Measurements from ENCODE around the gene DNAH17. TPM values are rescaled to one million over a fixed set of nuclear protein-coding genes. Genes with fewer than 3 reads are reported as not detected.

Gene DNAH17
- total RNA-seq, 2 donors from 2014 or later = 0.13 to 0.64 TPM

DNA sequence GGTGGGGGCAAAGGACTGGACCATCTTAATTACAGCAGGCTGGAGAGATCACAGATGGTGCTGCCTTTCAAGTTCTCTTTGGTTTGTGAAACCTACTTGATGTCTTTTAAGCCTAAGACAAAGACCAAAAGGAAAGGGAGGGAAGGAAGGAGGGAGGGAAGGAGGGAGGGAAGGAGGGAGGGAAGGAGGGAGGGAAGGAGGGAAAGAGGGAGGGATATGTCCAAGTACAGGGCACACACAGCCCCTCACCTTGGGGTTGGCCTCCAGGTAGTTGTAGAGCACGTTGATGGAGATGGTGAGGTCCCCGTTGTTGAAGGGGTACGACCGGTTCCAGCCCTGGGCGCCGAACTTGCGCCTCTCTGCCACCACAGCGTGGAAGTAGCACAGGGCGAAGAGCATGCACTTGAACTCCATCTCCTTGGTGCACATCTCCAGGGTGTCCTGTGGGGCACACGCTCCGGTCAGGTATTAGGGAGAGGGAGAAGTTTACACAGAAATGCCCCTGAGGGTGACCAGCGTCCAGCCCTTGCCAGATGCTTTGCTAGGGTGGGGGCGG is 143.3 kb downstream of the DNAH17 start:
- no peak overlapping the region for H3K9ac ChIP-seq (ENCODE audit: extremely low read depth, low read length, poor library complexity, severe bottlenecking)
- H3K9me3 ChIP-seq (ENCODE audit: control insufficient read depth, low read length) = no peaks in the 10 kb centered on the region
- DNase-seq = no peak
- no peak overlapping the region for H3K4me3 ChIP-seq (ENCODE audit: low read length)
- Mint-ChIP-seq H3K4me1 (peaks cover 4% of the 10 kb centered on the region), H3K9me3 (peaks cover 6% of the 10 kb centered on the region), H3K36me3 (ENCODE audit: low read depth) (peaks cover 15% of the 10 kb centered on the region), H3K27ac (no peak overlapping the region), H3K4me3 (no peak overlapping the region), H3K27me3 (ENCODE audit: insufficient read depth) (no peaks in the 10 kb centered on the region)
- no peaks in the 10 kb centered on the region for H3K36me3 ChIP-seq (ENCODE audit: control insufficient read depth, insufficient read depth, low read length)
- 96% methylated on average over 8 to 13 of the region's 13 CpGs for WGBS, 2 experiments (ENCODE audit: insufficient coverage in 1 of 2, insufficient read length in 1 of 2)
- TF ChIP-seq, protein P1, sequence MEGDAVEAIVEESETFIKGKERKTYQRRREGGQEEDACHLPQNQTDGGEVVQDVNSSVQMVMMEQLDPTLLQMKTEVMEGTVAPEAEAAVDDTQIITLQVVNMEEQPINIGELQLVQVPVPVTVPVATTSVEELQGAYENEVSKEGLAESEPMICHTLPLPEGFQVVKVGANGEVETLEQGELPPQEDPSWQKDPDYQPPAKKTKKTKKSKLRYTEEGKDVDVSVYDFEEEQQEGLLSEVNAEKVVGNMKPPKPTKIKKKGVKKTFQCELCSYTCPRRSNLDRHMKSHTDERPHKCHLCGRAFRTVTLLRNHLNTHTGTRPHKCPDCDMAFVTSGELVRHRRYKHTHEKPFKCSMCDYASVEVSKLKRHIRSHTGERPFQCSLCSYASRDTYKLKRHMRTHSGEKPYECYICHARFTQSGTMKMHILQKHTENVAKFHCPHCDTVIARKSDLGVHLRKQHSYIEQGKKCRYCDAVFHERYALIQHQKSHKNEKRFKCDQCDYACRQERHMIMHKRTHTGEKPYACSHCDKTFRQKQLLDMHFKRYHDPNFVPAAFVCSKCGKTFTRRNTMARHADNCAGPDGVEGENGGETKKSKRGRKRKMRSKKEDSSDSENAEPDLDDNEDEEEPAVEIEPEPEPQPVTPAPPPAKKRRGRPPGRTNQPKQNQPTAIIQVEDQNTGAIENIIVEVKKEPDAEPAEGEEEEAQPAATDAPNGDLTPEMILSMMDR (conservative IDR thresholded peaks at IDR 0.05) = no peak
- H3K4me1 ChIP-seq (ENCODE audit: control insufficient read depth, insufficient read depth, low read length) = no peaks in the 10 kb centered on the region
- H3K27ac ChIP-seq (ENCODE audit: low read depth, low read length) = no peak overlapping the region
- H3K27me3 ChIP-seq (ENCODE audit: control insufficient read depth, insufficient read depth, low read length, poor library complexity, severe bottlenecking) = no peaks in the 10 kb centered on the region

DNA sequence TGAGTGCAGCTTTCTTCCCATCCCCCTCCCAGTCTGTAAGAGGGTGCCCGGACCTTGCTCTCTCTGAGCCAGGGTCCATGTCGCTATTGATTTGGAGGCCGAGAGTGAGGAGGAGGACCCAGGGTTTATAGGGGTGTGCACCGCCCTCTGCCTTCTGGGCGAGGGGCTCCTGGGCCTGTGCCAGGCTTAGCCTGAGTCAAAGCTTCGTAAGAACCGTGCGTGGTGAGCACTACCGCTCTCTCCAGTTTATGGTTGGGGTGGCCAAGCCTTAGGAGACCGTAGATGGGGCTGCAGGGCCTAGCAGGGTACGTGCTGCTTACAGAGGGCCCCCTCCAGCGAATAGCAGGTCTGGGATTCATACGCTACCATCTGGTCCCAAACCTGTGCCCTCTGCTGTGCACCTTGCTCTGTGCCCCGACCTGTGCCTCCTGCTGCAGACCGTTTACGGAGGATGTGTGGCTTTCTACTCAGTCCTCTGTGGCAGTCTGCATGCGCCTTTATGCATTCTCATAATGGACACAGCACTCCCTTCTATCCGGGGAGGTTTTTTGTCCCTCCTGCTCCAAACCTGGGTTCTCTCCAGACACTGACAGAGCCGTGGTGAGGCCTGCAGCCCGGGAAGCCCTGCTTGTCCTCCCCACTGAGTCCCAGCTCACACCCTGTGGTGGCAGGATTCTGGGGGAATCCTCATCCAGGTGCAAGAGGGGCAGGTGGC is 144.0 kb downstream of the DNAH17 start:
- Mint-ChIP-seq H3K36me3 (ENCODE audit: low read depth) (peaks cover 16% of the 10 kb centered on the region), H3K9me3 (peaks cover 3% of the 10 kb centered on the region), H3K27ac (no peak overlapping the region), H3K4me1 (peaks cover 7% of the 10 kb centered on the region), H3K27me3 (ENCODE audit: insufficient read depth) (no peaks in the 10 kb centered on the region), H3K4me3 (no peak overlapping the region)
- TF ChIP-seq, protein P1 (conservative IDR thresholded peaks at IDR 0.05) = no peak
- H3K4me1 ChIP-seq (ENCODE audit: control insufficient read depth, insufficient read depth, low read length) = no peaks in the 10 kb centered on the region
- WGBS, 2 experiments (ENCODE audit: insufficient coverage in 1 of 2, insufficient read length in 1 of 2) = 85% methylated on average over 18 to 20 of the region's 20 CpGs
- no peak overlapping the region for H3K9ac ChIP-seq (ENCODE audit: extremely low read depth, low read length, poor library complexity, severe bottlenecking)
- no peak overlapping the region for H3K27ac ChIP-seq (ENCODE audit: low read depth, low read length)
- no peaks in the 10 kb centered on the region for H3K27me3 ChIP-seq (ENCODE audit: control insufficient read depth, insufficient read depth, low read length, poor library complexity, severe bottlenecking)
- no peaks in the 10 kb centered on the region for H3K9me3 ChIP-seq (ENCODE audit: control insufficient read depth, low read length)
- H3K4me3 ChIP-seq (ENCODE audit: low read length) = no peak overlapping the region
- H3K36me3 ChIP-seq (ENCODE audit: control insufficient read depth, insufficient read depth, low read length) = no peaks in the 10 kb centered on the region
- no peak for DNase-seq

DNA sequence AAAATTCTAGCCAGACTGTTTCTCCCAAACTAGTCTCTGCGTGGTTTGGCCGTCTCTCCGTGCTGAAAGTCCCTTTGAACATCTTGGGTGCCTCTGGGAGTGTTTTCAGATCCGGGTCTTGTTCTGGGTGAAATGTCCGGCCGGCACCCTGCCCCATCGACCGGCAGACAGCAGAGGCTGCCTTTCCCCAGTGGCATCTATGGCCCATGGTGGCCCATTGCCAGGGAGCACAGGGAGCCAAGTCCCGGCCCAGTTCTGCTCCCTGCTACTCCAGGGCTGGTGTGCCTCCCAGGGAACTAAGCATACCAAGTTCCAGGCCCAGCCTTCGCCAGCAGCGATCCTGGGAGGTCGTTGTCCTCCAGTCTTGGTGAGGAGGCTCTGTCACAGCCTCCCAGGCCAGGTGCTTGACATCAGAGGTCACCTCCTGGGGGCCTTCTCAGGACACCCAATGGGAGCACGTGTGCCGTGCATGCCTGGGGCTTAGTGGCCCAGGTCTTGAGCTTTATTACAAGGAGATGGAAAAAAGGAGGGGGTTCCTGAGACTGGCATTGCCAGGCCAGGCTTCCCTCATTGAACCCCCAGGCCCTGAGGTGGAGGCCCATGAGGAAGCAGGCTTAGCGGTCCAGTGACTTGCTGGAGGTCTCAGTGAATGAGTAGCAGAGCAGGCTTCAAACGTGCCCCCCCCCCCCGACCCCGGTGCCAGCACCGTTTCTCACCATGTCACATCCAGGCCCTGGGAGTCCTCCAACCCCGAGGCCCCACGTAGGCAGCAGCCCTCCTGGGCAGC is 144.8 kb downstream of the DNAH17 start:
- Histone ChIP-seq H3K4me3 (ENCODE audit: low read length) (no peak overlapping the region), H3K4me1 (ENCODE audit: control insufficient read depth, insufficient read depth, low read length) (no peaks in the 10 kb centered on the region), H3K27me3 (ENCODE audit: control insufficient read depth, insufficient read depth, low read length, poor library complexity, severe bottlenecking) (no peaks in the 10 kb centered on the region), H3K27ac (ENCODE audit: low read depth, low read length) (no peak overlapping the region), H3K9ac (ENCODE audit: extremely low read depth, low read length, poor library complexity, severe bottlenecking) (no peak overlapping the region), H3K9me3 (ENCODE audit: control insufficient read depth, low read length) (no peaks in the 10 kb centered on the region), H3K36me3 (ENCODE audit: control insufficient read depth, insufficient read depth, low read length) (peaks cover 1% of the 10 kb centered on the region)
- Mint-ChIP-seq H3K27me3 (ENCODE audit: insufficient read depth) (no peaks in the 10 kb centered on the region), H3K9me3 (no peaks in the 10 kb centered on the region), H3K4me1 (peaks cover 7% of the 10 kb centered on the region), H3K27ac (no peak overlapping the region), H3K4me3 (no peak overlapping the region), H3K36me3 (ENCODE audit: low read depth) (peaks cover 17% of the 10 kb centered on the region)
- WGBS, 2 experiments (ENCODE audit: insufficient coverage in 1 of 2, insufficient read length in 1 of 2) = 90 to 94% methylated on average over 14 to 20 of the region's 21 CpGs
- DNase-seq = no peak
- TF ChIP-seq, protein P1 (conservative IDR thresholded peaks at IDR 0.05) = no peak

All from endodermal cell (in vitro differentiated cells).